Motor neuron (in vitro differentiated cells): ENCODE measurements around the gene SPTLC3. TPM values are rescaled to one million over a fixed set of nuclear protein-coding genes. Genes with fewer than 3 reads are reported as not detected.

Experiments used
- ATAC-seq, 8 experiments: fragments of 200-7000 bp; cut with Tn5 transposase; replicated peaks in 6 of 8; 2 replicates each; pipeline ENCODE4 v1.8.0; 2021; ENCODE audit warnings: mild to moderate bottlenecking in 8 of 8, moderate library complexity in 8 of 8
- H3K27ac ChIP-seq, 2 donors: fragments of 250-450 bp; sonication (Bioruptor Pico); 2 replicates each; pipeline ENCODE4 v1.9.0; 2021; ENCODE audit warnings: antibody characterized with exemption in 2 of 2, mild to moderate bottlenecking in 2 of 2, moderate library complexity in 1 of 2
- H3K4me1 ChIP-seq, 2 donors: fragments of 250-450 bp; sonication (Bioruptor Pico); replicated peaks in 1 of 2; 2 replicates each; pipeline ENCODE4 v1.6.1; 2021; ENCODE audit warnings: antibody characterized with exemption in 2 of 2, mild to moderate bottlenecking in 2 of 2, moderate library complexity in 1 of 2
- H3K4me3 ChIP-seq, 5 donors: fragments of 250-450 bp; sonication (Bioruptor Pico); 2 replicates each; pipeline ENCODE4 v1.9.0; 2021; ENCODE audit warnings: antibody characterized with exemption in 5 of 5, mild to moderate bottlenecking in 5 of 5, moderate library complexity in 4 of 5
- WGBS, 10 experiments: fragments of 450-650 bp; shearing (Covaris generic); methylation state at CpG; one replicate each; pipeline ENCODE4 v1.0.0; 2022; 5-methylcytosine and 5-hydroxymethylcytosine counted together
- in situ Hi-C, 9 experiments: fragments of 400-800 bp; cut with MboI; loops; one replicate each; pipeline ENCODE4 v1.15.0; 2021; ENCODE audit warnings: low sequenced_read_pairs in 9 of 9, low pct_unique_long_range_greater_than_20kb in 2 of 9; ENCODE audit not compliant: unreplicated experiment in 9 of 9
- total RNA-seq, 8 experiments: library from RNA; unstranded; fragments of 300-600 nt; gene quantifications; 2 replicates each; pipeline versions ENCODE4 v1.2.3 to v1.2.4, GENCODE V29; 2022

SPTLC3 gene
- total RNA-seq, 8 experiments from 2014 or later: 0.04 to 4.8 (median 0.78) TPM

DNA sequence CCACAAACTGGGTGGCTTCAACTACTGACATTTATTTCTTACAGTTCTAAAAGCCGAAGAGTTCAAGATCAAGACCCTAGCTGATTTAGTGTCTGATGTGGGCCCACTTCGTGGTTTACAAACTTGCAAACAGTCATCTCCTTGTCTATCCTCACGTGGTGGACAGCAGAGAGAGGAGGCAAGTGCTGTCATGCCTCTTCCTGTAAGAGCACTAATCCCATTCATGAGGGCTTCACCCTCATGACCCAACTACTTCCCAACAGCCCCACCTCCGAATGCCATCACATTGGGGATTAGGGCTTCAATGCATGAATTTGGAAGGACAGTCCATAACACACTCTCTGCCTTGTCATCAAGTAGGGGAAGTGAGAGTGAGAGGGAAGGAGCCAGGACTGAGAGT is 196.7 kb downstream of the SPTLC3 start:
- no peak overlapping the region for H3K27ac ChIP-seq
- WGBS, 10 experiments: 47 to 94% (median 70%) methylated on average over 1 to 4 of the region's 4 CpGs; no CpG with 5 or more reads in 4 of the 10 experiments
- in situ Hi-C loops: no loop called here
- ATAC-seq: peak in 3 of 8 experiments; percentile 39 to 95 (median 66)
- H3K4me3 ChIP-seq: no peak overlapping the region
- no peaks in the 10 kb centered on the region for H3K4me1 ChIP-seq

DNA sequence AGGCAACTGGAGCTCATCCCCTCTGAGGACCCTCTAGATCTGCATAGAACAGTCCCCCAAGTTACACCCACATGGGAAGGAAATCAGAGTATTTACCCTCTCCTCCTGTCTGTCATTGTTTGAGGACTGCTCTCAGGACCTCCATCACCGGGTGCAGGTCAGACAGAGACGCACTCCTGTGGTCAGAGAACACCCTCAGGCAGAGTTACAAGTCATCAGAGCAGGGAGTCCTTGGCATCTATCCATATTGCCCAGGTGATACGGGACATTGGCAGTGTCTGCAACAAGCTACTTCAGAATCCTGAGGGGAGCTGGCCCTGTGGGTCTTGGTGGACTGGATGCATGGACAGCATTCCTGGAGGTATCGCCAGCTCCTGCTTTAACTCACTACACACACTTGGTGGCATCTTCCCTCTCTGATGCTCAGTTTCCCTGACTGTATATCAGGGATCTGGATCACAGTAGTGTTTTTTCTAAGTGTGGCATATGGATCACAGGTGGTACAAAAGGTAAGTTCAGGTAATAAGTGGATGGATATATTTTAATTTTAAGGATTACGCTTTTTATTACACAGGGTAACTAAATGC is 197.2 kb downstream of the SPTLC3 start:
- in situ Hi-C loops: no loop called here
- 22 to 100% (median 100%) methylated on average over 1 to 3 of the region's 5 CpGs; no CpG with 5 or more reads in 1 of the 10 experiments for WGBS, 10 experiments

DNA sequence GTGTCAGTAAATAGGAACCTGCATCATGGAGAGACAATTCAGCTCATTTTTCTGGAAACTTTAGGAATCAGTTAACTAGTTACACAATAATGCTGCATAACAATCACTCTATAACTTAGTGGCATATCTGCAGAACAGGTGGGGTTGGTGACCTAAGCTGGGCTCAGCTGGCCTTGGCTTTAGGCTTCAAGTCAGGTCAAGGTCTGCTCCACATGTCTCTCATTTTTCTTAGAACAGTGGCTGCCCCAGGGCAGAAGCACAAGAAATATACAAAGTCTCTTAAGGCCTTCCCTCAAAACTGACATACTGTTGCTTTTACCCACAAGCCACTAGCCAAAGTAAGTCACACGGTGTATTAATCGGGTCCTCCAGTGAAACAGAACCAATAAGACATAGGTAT is 198.2 kb downstream of the SPTLC3 start:
- Histone ChIP-seq H3K4me3 (no peak overlapping the region), H3K27ac (no peak overlapping the region), H3K4me1 (no peaks in the 10 kb centered on the region)
- ATAC-seq: no peak
- in situ Hi-C loops: no loop called here
- 0 to 100% (median 92%) methylated on average over 1 to 2 of the region's 2 CpGs; no CpG with 5 or more reads in 3 of the 10 experiments for WGBS, 10 experiments

More for the DNA sequence above, 197.2 kb downstream of the SPTLC3 start:
- ATAC-seq: no peak
- Histone ChIP-seq H3K4me1 (no peaks in the 10 kb centered on the region), H3K27ac (no peak overlapping the region), H3K4me3 (no peak overlapping the region)

DNA sequence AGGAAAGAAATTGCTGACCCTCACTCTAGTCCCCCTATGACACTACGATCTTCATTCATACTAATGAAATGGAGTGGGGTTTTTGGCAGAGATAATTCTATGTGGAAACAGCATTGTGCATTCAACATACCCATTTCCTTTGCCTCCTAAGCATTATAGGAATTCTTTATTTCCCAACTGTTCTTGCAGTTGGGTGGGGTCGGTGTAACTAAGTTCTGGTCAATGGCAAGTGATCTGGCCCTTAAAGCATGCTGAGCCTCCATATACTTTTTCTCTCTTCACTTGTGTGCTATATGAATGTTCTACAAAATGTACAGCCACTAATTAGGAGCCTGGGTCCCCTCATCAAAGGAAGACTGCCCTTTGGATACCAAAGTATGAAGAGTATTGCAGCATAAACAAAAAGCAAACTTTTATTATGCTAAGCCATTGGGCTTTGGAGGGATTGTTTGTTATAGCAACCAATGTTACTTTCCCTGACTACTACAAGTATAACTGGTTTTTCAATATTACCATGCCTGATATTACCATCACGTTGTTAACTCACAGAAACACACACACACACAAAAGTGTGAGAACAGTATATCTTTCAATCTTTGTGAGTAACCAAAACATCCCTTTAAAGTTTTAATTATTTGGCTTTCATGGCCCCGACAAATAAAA is 203.3 kb downstream of the SPTLC3 start:
- 26 to 97% (median 73%) methylated on average over 1 to 4 of the region's 4 CpGs for WGBS, 10 experiments
- Histone ChIP-seq H3K4me3 (no peak overlapping the region), H3K27ac (no peak overlapping the region), H3K4me1 (no peaks in the 10 kb centered on the region)
- in situ Hi-C loops: no loop called here
- peak in 1 of 8 experiments; percentile 12 for ATAC-seq

DNA sequence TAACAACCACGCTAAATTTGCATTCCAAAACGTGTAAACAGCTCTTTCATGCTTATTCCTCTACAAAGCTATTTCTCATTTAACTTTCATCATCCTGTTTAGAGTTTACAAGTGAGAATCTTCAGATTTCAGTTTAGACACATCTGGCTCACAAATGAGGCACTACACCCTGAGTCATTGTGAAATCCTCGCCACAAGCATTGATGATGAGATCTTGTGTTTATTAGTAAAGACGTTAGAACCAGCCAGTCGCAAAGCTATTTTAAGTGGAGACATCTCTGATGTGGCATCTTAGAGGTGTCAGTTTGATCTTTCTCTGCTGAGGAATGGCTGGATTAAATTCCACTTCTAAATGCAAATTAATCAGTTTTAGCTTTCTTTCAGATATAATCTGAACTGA is 204.0 kb downstream of the SPTLC3 start:
- Histone ChIP-seq H3K4me3 (no peak overlapping the region), H3K4me1 (no peaks in the 10 kb centered on the region), H3K27ac (no peak overlapping the region)
- ATAC-seq: peak in 3 of 8 experiments; percentile 14 to 95 (median 89)
- in situ Hi-C loops: no loop called here
- WGBS, 10 experiments: 0 to 100% (median 84%) methylated on average over 2 to 5 of the region's 5 CpGs; no CpG with 5 or more reads in 1 of the 10 experiments

DNA sequence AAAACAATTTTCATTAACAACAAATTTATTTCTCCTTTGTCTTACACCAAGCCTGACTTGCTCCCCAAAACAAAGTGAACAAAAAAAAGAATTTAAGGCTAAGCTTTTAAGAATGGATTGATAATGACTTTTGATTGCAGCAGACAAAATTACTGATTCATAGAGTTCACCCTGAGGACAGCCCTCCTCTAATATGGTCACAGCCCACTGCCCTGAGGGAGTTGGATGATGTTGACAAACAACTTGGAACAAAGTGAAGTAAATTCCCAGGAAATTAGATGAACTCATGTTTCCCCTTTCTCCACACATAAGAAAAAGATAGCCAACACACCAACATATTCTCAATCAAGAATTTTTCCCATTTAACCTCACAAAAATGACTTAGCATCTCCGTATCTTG is 204.6 kb downstream of the SPTLC3 start:
- H3K27ac ChIP-seq: no peak overlapping the region
- H3K4me1 ChIP-seq: no peaks in the 10 kb centered on the region
- peak in 2 of 8 experiments; percentile 25 to 40 for ATAC-seq
- no peak overlapping the region for H3K4me3 ChIP-seq
- WGBS, 10 experiments: 63 to 100% (median 100%) methylated on average over 1 of the region's 1 CpG; no CpG with 5 or more reads in 5 of the 10 experiments
- in situ Hi-C loops: no loop called here

DNA sequence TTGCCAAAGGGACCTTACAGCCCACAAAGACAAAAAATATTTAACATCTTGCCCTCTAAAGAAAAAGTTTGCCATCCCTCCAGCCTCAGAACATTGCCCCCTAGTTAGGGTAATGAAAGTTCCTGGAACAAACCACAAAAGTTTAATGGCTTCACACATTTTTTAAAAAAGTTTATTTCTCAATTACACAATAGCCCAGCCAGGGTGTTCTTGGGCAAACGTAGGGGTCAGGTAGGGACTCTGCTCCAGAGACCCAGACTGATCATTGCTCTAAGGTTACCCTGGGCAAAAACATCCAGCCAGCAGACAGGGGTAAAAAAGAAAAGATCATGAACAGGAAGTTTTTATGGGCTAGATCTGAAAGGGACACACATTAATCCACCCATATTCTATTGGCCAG is 207.8 kb downstream of the SPTLC3 start:
- whole genome bisulfite sequencing, 10 experiments: 29 to 83% (median 50%) methylated on average over 1 of the region's 1 CpG; no CpG with 5 or more reads in 3 of the 10 experiments
- peaks cover 6% of the 10 kb centered on the region in 2 donors for H3K4me1 ChIP-seq
- in situ Hi-C loops: no loop called here
- no peak overlapping the region for H3K4me3 ChIP-seq
- ATAC-seq: no peak
- H3K27ac ChIP-seq: no peak overlapping the region

Other genes with a start within 250 kb of the SPTLC3 start
- gene ISM1, start 212.3 kb downstream of the SPTLC3 start, total RNA-seq: 10 to 100 TPM in 1 of 8 experiments, 1 to 10 TPM in 4, under 1 TPM in 3; 0.09 to 17.9 (median 1.5) TPM